Ishikawa (cell line): ENCODE data around the gene SLC4A9.

Experiments
- FOXM1 ChIP-seq: IDR thresholded peaks from 2 replicates; pipeline ENCODE4 v1.6.1; 2012; ENCODE audit warnings: low read depth, borderline replicate concordance
- TF ChIP-seq, protein P1 (sequence below): IDR thresholded peaks from 2 replicates; pipeline ENCODE4 v1.6.1; 2012

DNA sequence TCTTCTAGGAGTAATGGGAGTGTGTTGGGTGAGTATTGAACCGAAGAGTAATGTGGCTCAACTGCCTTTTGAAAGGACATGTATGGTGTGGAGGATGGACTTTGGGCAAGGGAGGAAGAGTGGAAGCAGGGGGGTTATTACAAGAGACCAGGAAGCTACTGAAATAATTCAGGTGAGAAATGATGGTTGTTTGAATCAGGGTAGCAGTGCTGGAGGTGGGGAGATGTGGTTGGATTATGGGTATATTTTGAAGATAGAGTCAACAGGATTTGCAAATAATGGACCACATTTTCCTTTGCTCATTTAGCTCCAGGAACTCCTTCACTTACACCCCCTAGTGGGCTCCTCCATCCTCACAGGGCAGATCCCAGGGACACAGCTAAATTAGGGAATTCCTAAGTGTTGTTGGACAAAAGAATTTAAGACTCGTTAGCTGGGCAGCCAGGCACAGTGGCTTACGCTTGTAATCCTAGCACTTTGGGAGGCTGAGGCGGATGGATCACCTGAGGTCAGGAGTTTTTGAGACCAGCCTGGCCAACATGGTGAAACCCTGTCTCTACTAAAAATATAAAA lies 1.2 kb upstream of the SLC4A9 start:
- TF ChIP-seq, protein P1, sequence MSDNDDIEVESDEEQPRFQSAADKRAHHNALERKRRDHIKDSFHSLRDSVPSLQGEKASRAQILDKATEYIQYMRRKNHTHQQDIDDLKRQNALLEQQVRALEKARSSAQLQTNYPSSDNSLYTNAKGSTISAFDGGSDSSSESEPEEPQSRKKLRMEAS = no peak
- TF ChIP-seq FOXM1 = no peak
